GM12892 (cell line): ENCODE data around the gene RECK.
"Not testable (repeated sequence)": the region's sequence is repeated elsewhere in the genome, so short reads cannot be mapped to it uniquely, and the experiment has no call there.

Experiments
- DNase-seq: peaks from one replicate; pipeline ENCODE4 v3.0.0; 2011; ENCODE audit not compliant: insufficient read length
- FAIRE-seq: peaks from 2 replicates; lab custom pipeline; 2011; peaks lifted over from hg19 to GRCh38; lab: Jason Lieb, UNC
- POLR2A ChIP-seq: IDR thresholded peaks from 2 replicates; pipeline ENCODE4 v1.6.1; 2011; ENCODE audit warnings: low read depth, low read length, control low read depth
- POLR2AphosphoS5 ChIP-seq: IDR thresholded peaks from 2 replicates; pipeline ENCODE4 v1.6.1; 2011; ENCODE audit warnings: low read depth, low read length, control low read depth
- TAF1 ChIP-seq: IDR thresholded peaks from 2 replicates; pipeline ENCODE4 v1.6.1; 2011; ENCODE audit warnings: low read depth, mild to moderate bottlenecking, control low read depth, low read length, borderline replicate concordance

The RECK gene

DNA sequence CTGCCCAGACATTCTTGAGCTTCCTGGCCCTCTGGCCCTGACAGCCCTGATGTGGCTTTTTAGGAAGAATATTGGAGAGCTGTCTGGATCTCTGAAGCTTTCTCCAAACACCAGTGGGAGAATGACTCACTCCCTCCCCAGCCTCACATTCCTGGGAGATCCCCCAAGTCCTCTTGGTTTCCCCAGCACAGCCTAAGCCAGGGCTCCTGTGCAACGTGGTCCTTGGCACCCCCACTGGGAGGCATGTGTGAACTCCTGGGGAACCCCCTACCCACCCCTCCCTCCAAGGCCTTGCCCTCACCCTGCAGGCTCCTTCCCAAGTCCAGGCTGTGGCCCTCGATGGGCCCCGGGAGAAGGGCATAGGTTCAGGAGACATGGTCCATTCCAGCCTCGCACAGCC, 112.5 kb downstream of the RECK start:
- no peak for DNase-seq
- TF ChIP-seq POLR2AphosphoS5, result no peak
- no peak for TF ChIP-seq TAF1
- no peak for TF ChIP-seq POLR2A
- FAIRE-seq, result no peak

DNA sequence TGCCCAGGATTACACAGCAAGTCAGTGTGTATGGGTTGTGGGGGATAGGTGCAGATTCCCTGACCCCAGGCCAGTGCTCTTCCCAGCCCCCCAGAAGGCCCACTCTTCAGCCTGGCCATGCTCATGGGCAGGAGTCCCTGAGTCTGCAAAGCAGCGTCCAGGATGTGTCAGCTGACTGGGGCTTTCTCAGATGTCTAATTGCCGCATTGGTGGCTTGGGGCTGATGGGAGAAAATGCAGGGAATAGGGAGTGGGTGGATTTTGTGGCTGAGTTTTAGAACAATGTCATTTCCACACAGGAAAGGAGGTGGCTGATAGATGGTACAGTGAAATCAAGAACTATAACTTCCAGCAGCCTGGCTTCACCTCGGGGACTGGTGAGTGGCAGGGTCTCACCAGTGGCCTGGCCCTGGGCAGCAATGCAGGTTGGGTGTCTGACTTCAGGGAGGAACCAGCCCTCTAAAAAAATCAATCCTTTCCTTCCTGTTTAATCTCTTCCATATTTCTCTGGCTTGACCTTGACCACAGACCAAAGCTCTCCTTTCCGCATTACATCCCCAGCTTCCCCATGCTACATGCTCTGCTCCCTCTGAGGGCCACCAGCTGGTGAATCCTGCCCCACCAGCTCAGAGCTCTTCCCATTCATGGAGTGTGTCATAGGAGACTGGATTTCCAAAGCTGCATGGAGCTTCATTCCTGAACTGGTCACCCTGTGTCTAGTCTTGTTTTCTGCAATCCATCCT, 114.0 kb downstream of the RECK start:
- no peak for TF ChIP-seq POLR2AphosphoS5
- no peak for TF ChIP-seq TAF1
- no peak for TF ChIP-seq POLR2A
- no peak for DNase-seq
- FAIRE-seq, result no peak

DNA sequence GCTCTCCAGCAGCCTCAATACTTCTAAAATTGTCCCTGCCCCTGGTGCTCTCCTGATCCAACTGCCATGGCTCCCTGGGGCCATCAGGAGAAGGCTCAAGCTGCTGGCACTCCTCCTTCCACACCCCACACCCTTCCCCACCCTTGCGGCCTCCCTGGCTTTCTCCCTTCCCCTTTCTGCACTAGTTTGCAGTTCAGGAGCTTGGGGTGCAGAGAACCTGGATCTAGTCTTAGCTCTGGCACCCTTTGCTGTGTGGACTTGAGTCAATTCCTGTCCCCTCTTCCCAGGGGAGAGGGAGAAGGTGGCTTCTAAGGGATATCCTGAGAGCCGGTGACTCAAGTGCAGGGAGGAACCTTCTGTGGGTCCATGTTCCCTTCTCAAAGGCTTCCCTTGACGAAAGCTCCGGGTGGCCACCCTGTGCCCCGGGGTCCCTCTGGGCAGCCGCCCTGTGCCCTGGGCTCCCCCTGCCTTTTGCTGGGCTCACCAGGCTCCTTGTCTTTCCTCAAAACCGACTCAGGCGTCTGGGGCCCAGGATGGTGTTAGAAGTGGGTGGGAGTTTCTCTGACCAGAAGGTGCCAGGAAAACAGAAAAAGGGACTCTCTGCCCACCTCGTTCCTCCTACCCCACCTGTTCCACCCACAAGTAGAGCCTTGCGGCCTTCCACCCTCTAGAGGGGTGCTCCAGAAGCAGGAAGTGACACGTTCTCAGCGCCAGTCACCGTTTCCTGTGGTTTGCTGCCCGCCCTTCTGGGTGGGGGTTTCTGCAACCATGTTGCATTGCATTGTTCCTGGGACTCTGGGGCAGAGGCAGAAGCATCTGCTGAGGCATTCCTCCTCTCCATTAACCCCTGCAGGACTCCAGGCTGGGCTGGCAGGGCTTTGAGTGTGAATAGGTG, 114.8 kb downstream of the RECK start:
- FAIRE-seq (peak; percentile 90), DNase-seq (peak; percentile 70)
- TF ChIP-seq POLR2AphosphoS5, result peak; percentile 60
- peak; percentile 66; the same call in 1 of the 2 replicates for TF ChIP-seq POLR2A
- TF ChIP-seq TAF1, result no peak; the same call in 1 of the 2 replicates

DNA sequence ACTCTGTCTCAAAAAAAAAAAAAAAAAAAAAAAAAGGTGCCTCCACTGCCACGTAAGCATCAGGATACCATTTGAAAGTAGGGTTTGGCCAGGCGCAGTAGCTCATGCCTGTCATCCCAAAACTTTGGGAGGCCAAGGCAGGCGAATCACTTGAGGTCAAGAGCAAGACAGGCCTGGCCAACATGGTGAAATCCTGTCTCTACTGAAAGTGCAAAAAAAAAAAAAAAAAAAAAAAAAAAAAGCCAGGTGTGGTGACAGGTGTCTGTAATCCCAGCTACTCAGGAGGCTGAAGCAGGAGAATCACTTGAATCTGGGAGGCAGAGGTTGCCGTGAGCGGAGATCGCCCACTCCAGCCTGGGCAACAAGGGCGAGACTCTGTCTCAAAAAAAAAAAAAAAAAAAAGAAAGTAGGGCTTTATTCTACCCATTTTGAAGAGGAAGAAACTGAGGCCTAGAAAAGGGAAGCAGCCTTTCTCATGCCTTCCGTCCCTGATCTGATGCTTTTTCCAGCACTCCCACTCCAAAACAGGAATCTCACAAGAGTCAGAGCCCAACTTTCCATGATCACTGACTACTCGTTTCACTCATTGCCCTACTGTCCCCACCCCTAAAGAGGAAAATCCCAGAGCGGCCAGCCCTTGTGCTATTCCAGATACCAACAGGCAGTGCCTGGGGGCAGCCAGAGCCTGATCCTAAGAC, 116.2 kb downstream of the RECK start:
- FAIRE-seq, result no peak
- TF ChIP-seq POLR2A (no peak), POLR2AphosphoS5 (no peak), TAF1 (no peak)
- DNase-seq, result no peak

DNA sequence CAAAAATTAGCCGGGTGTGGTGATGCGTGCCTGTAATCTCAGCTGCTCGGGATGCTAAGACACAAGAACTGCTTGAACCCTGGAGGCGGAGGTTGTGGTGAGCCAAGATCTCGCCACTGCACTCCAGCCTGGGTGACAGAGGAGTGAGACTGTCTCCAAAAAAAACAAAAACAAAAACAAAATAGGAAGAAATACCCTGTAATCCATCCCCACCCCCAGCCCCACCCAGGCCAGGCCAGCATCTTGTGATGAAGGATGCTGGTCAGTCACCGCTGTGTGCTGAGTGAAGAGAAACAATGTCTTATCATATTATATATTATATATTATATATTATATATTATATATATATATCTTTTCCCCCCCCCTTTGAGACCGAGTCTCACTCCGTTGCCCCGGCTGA, 117.0 kb downstream of the RECK start:
- TF ChIP-seq POLR2A, result no peak
- TF ChIP-seq POLR2AphosphoS5, result no peak
- no peak for TF ChIP-seq TAF1
- DNase-seq (no peak), FAIRE-seq (peak; percentile 9)

DNA sequence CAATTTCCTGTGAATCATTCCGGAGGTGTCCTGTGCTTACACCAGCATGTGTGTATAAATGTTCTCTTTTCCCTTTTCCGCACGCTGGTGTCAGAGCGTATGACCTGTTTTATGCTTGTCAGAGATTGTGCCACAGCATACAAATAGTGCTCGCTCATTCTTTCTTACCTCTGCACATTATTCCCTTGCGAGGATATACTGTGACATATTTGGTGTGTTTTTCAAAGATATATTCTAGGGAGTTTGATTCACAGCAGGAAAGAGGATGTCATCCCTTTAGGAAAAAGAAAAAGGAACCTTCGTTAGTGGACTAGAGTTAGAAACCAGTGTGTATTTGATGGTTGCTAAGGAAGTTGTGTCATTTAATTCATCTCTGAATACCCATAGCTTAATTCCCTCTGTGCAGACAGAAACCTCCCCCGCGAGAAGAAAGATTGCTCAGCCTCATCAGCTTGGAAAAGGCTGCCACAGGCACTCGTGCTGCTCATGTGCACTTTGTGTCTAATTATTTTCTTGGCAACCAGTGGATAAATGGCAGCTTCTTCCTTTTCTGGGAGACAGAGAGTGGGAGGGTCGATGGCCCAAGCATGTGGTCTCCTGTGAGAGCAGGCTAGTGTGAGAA, 117.7 kb downstream of the RECK start:
- no peak for TF ChIP-seq POLR2AphosphoS5
- no peak for TF ChIP-seq TAF1
- no peak for TF ChIP-seq POLR2A
- FAIRE-seq (no peak), DNase-seq (no peak)

DNA sequence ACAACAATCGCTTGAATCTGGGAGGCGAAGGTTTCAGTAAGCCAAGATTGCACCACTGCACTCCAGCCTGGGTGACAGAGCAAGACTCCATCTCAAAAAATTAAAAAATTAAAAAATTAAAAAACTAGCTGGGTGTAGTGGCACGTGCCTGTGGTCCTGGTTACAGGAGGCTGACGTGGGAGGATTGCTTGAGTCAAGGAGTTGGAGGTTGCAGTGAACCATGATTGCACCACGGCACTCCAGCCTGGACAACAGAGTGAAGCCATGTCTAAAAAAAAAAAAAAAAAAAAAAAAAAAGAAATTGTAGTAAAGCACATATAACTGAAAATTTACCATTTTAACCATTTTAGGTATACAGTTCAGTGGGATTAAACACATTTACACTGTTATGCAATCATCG, 119.4 kb downstream of the RECK start:
- TF ChIP-seq POLR2A (no peak), POLR2AphosphoS5 (no peak), TAF1 (no peak)
- DNase-seq, result no peak
- no peak for FAIRE-seq

DNA sequence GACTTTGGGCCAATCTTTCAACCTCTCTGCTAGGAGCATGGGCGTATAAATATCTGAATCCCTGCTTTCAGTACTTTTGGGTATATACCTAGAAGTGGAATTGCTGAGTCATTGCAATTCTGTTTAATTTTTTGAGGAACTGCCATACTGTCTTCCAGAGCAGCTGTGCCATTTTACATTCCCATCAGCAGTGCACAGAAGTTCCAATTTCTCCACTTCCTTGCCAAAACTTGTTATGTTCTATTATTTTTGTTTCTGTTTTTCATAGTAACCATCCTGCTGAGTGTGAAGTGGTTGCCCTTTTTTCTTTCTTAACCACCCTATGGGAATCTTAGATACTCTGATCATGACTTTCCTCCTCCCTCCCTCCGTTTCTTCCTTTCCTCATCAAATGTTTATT, 121.4 kb downstream of the RECK start:
- TF ChIP-seq POLR2AphosphoS5 (no peak), POLR2A (no peak), TAF1 (no peak)
- DNase-seq, result no peak
- no peak for FAIRE-seq

DNA sequence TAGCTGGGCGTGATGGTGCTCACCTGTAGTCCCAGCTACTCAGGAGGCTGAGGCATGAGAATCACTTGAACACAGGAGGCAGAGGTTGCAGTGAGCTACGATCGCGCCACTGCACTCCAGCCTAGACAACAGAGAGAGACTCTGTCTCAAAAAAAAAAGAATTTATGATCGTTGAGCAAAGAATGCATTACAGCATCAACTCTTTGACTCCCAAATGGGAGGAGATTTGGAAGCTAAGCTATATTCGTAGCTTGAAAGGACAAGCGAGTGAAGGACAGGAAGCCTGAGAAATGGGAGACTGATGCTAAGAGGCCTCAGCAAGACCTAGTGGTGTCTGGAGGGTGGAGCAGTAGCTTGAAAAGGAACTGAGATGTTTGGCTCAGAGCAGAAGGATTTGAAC, 122.2 kb downstream of the RECK start:
- TF ChIP-seq TAF1, result no peak
- TF ChIP-seq POLR2AphosphoS5, result no peak
- no peak for TF ChIP-seq POLR2A
- DNase-seq, result no peak
- no peak for FAIRE-seq

DNA sequence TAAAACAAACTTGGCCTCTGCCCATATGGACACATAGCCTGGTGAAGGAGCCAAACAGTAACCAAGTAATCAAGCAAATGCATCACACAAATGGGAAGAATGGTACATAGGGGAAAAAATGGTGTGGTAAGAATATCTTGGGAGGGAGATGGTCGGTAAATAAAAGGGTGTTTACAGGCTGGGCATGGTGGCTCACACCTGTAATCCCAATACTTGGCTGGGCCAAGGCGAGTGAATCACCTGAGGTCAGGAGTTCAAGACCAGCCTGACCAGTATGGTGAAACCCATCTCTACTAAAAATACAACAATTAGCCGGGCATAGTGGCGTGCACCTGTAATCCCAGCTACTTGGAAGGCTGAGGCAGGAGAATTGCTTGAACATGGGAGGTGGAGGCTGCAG, 122.8 kb downstream of the RECK start:
- not testable (repeated sequence) for FAIRE-seq, DNase-seq

DNA sequence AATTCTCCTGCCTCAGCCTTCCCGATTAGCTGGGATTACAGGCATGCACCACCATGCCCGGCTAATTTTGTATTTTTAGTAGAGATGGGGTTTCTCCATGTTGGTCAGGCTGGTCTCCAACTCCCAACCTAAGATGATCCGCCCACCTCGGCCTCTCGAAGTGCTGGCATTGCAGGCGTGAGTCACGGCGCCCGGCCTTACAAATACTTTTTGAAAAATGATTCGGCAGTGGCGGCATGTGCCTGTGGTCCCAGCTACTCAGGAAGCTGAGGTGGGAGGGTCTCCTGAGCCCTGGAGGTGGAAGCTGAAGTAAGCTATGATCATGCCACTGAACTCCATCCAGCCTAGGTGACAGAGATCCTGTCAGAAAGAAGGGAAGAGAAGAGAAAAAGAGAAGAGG, 123.4 kb downstream of the RECK start:
- not testable (repeated sequence) for FAIRE-seq, DNase-seq
